ENCODE measurements around the gene DHX38.

- TF ChIP-seq GATAD2A (CRISPR knock-in tag; IDR thresholded peaks at IDR 0.05) (no peak), CTCF (CRISPR knock-in tag; IDR thresholded peaks at IDR 0.05) (no peak)
Observed at GRCh38 chr16:72124148-72124547, 30.5 kb downstream of the DHX38 start.
